Measurements from ENCODE around the gene STK36.

Gene STK36

DNA sequence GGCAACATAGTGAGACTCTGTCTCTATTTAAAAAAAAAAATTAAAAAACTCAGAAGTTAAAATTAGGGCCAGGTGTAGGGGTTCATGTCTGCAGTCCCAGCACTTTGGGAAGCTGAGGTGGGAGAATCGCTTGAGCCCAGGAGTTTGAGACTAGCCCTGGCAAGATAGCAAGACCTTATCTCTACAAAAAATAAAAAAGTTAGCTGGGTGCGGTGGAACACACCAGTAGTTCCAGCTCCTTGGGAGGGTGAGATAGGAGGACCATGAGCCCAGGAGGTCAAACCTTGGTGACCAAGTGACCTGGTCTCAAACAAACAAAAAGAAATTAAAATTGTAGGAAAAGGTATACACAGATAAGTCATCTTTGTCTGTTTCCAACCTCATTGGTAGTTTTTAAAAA, 50.0 kb downstream of the STK36 start:
- no peak for DNase-seq

DNA sequence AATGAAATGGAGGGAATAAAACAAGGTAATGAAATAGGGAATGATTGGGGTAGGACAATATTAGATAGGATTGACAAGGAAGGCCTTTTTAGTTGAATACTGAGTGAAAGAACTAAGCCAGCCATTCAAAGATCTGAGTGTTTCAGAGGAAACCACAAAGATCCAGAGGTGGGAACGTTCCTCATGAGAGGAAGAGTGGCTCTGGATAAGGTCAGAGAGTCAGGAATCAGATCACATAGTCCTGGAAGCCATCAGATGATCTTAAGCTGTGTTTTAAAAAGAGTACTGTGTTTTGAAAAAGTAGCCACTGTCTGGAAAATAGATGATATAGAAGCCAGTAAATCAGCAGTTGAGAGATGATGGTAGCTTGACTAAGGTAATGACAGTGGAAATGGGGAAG, 50.5 kb downstream of the STK36 start:
- DNase-seq: no peak

DNA sequence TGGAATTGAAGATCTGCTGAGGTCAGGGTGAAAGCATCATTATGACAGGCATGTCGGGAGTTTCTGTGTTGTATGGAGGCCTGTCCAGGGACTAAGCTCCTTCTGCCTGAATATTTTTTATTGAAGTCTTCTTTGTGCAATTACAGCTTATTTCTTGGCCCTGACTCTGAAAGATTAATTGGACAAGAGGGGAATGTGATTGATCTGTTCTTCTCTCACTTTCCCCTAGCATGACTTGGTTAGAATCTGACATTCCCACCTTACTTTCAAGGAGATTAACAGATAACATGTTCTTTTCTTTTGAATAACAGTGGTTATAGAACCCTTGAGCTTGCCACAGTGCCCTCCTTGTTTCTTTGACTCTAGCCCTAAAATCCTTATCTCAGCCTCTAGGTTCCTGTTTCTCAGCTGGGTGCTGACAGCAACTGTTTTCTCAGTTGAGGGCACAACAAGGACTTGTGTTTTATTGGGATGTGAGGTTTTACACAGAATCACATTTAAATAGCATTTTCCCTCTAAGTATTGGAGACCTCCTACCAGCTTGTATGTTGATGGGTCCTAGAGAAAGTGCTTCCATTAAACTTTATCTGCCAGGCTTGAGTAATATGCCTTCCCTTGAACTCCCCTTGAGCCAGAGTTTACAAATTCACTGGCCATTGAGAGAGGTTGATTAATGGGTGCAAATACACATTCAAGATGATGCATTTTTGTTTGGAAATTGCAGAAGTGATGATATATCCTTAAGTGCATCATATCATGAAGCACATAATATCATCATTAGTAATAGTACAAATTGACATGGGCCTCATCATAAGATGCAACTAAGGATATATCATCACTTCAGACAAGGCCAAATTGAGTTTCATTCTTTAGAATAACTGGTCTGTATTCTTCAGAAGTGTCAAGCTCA, 51.2 kb downstream of the STK36 start:
- DNase-seq: no peak

DNA sequence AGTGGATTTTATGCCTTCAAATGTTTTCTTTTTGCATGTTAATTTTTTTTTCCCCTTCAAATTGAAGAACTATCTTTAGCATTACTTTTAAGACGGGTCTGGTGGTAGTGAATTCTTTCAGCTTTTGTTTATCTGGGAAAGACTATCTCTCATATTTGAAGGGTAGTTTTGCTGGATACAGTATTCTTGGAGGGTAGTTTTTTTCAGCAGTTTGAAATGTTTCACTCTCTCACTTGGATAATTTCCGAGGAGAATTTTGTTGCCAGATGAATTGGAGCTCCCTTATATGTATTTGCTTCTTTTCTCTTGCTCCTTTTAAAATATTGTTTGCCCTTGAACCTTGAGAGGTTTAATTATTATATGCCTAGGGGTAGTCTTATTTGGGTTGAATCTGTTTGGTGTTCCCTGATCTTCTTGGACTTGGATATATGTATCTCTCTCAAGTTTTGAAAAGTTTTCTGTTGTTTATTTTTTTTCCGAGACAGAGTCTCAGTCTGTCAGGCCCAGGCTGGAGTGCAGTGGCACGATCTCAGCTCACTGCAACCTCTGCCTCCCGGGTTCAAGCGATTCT, 54.2 kb downstream of the STK36 start:
- no peak for DNase-seq

DNA sequence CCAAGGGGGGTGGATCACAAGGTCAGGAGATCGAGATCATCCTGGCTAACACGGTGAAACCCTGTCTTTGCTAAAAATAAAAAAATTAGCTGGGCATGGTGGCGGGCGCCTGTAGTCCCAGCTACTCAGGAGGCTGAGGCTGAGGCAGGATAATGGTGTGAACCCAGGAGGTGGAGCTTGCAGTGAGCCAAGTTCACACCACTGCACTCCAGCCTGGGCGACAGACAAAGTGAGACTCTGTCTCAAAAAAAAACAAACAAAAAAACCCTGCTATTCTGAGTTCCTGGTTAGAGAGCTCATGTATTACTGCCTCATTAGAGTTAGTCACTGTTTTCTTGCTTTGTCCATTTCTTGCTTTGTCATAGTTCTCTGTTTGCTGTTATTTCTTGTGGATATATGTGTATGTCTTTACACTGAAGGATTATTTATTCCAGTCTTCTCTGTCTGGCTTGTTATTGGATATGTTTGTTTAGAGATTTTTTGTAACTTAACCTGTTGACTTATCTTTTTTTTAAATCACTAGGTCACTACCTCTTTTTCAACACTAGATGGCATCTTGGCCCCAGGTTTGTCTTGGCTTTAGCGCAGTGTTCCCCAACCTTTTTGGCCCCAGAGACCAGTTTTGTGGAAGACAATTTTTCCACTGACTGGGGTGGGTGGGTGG, 55.7 kb downstream of the STK36 start:
- no peak for DNase-seq

DNA sequence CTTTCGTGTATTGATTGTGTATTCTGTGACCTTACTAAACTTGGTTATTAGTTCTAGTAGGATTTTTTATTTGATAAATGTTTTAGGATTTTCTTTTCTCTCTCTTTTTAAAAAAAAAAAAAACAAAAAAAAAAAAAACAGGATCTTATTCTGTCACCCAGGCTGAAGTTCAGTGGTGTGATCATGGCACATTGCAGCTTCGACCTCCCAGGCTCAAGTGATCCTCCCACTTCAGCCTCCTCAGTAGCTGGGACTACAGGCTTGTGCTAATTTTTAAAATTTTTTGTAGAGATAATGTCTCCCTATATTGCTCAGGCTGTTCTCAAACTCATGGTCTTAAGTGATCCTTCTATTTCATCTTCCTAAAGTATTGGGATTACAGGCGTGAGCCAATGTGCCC, 57.8 kb downstream of the STK36 start:
- no peak for DNase-seq

DNA sequence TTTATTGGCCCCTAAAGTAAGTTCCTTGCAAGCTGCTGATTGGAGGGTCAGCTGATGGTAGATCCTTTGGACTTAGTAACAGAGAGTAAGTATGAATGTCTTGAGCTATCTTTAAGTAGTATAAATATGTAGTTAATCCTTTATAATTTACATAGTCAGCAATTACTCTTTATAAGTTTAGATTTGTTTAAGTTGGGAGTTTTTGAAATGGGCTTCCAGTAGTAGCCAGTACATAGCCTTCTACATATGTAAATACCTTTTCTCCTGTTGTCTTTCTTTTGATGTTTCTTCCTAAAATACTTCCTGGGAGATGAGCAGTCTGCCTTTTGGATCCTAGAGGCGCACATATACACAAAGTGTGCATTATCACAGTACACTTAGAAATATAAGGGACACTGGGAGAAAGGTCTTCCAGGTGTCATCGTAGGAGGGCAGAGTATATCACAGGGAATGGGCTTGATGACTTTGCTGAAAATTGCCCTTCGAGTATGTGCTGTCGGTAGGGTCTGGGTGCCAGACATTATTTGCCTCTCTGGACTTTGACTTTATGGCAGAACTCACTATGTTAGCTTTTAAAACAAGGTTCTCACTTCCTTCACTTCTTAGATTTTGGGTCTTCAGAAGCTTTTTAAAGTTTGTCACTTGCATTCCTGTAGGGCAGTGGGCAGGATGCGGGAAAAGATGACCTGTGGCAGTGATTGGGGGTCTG, 60.3 kb downstream of the STK36 start:
- no peak for DNase-seq

DNA sequence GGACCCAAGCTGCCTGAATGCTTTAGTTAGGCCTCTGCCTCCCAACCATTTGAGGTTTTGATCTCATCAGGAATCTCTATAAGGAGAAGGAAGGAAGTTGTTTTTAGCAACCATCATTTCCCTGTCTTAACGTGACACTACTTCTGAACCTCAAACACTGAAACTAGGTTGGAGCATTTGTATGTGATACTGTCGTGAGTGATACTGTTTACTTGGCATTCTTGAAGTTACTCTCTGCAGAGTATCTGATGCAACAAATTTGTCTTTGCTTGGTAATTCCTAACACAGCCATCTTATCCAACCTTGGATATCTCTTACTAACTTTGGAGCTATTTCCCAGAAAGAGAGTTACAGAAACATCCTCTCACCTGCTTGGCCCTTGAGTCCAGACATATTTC, 60.9 kb downstream of the STK36 start:
- DNase-seq: no peak

DNA sequence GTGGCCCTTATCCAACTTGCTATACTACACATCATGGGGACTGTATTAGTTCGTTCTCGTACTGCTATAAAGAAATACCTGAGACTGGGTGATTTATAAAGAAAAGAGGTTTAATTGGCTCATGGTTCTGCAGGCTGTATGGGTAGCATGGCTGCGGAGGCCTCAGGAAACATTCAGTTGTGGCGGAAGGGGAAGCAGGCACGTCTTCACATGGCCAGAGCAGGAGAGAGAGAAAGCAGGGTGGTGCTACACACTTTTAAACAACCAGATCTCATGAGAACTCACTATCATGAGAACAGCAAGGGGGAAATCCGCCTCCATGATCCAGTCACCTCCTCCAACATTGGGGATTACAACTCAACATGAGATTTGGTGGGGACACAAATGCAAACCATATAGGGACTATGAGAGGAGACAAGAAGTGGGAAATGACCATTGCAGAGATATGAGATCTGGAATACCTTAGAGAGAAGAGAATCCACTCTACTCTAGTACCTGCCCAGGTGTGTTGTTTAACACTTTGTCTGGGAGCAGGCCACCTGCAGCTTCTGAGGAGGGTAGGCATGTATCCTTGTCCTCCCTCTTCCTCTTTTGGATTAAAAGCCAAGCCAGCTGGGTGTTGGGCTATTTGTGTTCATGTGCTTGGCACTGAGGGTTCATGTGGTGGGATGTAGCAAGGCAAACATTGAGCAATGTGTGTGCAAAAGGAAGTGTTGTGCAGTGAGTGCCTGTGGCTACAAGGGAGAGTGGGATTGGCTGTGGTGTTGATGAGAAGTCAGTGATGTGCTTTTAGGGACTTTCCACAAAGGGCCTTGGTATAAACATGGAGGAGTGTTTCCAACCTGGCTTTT, 61.5 kb downstream of the STK36 start:
- no peak for DNase-seq

DNA sequence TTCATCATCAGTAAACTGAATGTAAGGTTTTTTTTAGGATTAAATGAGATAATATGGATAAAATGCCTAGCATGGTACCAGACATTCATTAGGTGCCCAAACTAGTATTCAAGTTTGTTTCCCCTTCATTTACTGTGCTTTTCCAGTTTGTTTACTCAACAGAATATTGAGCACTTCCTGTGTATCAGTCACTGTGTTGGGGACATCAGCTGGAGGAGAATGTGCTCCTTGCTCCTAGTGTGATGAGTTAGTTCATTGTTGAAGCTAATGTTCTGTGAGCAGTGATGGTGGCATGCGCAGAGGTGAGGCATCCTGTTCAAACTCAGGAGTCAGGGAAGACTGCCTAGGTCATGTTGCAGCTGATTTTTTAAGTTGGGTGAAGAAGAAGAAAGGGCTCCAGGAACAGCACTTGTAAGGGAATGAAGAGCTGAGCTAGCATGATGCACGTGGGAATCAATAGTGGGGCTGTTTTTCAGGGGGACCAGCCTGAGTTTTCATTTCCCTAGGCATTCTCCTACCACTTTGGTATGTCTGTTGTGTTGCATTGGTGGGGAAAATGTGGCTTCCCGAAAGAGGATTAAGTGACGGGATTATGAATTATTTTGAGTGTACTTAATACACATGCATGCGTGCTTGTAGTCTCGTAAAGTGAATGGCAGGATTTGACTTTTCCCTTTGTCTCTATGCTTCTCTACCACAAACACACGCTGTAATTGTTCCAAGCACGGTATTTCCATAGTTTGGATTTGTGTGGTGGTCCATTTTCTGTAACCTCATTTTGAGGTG, 62.5 kb downstream of the STK36 start:
- no peak for DNase-seq

DNA sequence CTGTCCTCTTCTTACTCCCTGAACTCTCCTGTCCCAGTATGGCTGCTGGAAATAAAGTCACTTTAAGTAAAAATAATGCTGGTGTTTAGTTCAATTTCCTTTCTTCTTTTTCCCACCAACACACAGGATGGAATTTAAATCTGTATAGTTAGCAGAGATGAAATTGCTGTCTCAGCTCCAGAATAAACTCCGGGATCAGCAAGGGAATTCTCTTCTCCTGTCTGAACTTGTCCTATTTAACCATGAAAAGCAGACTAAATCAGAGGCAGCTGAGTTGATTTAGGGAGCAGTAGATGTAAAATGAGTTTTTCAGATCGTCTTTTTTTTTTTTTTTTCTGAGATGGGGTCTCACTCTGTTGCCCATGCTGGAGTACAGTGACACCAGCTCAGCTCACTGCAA, 64.6 kb downstream of the STK36 start:
- DNase-seq: no peak

DNA sequence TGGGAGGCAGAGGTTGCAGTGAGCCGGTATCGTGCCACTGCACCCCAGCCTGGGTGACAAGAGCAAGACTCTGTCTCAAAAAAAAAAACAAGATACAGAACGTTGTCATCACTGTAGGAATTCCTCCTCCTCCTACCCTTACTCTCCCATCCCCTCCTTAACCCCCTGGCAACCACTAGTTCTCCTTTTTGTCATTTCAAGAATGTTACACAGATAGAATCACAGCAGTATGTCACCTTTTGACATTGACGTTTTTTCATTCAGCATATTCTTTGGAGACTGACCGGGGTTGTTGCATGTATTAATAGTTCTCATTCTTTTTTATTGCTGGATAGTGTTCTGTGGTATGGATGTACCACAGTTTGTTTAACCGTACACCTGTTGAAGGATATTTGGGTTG, 71.2 kb downstream of the STK36 start:
- no peak for DNase-seq

DNA sequence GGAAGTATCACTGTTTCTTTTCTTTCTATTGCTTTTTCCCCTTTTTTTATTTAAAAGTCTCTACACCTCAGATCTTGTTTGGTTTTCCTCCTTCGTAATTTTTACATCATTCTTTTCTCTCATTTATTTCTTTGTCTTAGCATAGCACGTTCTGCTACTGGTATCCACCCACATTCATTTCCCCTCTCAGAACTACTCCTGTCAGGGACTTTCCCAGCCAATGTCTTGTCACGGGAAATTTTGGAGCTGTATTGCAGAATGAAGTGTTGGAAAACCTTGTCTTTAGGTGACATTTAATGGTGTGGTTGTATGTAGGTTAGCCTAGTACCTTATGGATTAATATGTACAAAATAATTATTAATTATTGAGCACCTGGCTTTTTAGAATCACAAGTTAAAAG, 72.7 kb downstream of the STK36 start:
- no peak for DNase-seq

DNA sequence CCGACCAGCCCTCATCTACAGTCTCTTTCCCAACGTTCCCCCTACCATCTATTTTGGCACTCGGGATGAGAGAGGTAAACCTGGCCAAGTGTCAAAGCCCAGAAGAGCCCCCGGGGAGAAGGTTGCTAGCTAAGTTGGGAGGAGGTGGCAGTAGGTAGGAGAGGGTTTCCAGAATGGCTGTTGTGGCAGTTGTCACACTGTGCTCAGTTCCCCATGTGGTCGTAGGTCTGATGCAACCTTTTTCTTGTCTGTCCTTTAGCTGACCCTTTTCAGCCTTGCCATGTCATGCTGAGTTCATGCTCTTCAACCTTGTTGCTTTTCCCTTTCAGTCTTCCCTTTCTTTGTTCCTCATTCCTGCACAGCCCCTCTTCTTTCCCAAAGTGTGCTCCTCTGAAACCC, 73.3 kb downstream of the STK36 start:
- DNase-seq: no peak

DNA sequence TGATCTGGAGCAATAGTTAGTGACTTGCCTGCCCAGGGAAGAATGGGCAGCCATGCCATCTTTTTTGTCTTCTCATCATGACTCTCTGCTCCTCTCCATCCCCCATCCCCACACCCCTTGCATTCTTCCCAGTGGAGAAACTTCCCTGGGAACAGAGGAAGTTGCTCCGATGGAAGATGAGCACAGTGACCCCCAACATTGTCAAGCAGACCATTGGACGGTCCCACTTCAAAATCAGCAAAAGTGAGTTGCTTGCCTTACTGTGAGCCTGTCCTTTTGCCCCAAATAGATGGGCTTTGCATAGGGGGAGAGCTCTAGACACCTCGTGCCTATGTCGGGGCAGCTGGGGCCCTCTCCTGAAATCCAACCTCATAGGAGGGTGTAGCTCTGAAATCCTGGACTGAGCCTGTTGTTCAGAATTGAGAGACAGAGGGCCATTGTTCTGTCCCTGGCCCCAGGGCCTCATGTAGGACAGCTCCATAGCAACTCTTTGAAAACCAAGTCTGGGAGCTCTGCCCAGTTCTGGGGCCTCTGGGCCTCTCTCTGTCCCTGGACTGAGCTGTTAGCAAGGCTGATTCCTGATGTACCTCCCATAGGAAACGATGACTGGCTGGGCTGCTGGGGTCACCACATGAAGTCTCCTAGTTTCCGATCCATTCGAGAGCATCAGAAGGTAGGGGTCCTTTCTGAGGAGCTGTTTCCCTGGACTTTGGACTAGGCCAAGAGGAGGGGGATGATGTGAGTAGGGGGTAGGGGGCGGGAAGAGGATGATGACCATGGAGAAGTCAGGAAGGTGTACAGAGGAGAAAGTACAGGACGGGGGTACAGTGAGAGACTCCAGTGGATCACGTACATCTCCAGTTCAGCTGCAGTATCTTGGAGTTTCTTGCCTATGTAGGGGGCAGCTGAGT, 73.9 kb downstream of the STK36 start:
- no peak for DNase-seq

DNA sequence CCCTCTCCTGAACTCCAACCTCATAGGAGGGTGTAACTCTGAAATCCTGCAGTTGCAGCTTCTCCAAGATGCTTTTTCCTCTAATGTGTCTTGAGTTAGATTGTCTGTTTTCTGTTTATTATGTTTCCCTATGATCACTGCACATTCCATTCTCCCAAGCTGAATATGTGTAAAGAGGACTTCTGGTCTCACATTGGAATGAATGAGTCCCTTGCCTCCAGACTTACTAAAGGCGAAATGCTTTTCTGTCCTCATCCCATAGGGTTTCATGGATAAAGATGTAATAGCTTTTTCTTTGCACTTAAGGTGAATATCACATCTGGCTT, 74.5 kb downstream of the STK36 start:
- no peak for DNase-seq

DNA sequence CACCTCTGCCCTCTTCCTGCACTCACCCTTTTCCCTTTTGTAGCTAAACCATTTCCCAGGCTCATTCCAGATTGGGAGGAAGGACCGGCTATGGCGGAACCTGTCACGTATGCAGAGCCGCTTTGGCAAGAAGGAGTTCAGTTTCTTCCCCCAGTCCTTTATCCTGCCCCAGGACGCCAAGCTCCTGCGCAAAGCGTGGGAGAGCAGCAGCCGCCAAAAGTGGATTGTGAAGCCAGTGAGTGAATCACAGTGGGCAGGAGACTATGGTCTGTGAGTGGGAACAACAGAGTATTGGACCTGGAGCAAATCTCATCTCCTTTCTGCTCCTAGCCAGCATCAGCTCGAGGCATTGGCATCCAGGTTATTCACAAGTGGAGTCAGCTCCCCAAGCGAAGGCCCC, 75.1 kb downstream of the STK36 start:
- no peak for DNase-seq

DNA sequence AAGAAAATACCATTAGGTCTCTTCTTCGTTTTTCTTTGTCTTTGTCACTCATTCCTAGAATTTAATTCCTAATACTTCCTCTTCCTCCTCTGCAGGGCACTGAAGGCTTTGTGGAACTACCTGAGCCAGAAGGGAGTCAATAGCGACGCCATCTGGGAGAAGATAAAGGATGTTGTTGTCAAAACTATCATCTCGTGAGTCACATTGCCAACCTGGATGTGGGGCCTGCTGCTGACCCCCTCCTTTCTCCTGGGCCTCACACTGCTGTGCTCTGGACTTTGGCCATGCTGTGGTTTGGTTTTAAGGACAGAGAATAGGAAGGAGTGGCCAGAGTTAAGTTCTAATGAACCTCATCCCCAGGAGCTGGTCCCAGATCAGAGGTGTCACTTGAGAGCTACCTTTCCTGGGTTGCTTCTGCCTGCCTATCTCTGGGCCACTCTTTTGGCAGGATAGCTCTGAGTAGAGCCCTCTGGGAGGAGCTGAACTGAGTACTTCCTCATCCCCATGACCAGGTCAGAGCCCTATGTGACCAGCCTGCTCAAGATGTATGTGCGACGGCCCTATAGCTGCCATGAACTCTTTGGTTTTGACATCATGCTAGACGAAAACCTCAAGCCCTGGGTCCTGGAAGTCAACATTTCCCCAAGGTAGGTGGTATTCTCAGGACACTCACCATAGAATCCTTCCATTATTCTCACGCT, 77.0 kb downstream of the STK36 start:
- DNase-seq: no peak

All from NCI-H510A (cell line).